ENCODE results near the gene NCKAP5.
A peak's percentile ranks its signal among the peaks of the same experiment; 100 is the strongest.

The NCKAP5 gene

DNA sequence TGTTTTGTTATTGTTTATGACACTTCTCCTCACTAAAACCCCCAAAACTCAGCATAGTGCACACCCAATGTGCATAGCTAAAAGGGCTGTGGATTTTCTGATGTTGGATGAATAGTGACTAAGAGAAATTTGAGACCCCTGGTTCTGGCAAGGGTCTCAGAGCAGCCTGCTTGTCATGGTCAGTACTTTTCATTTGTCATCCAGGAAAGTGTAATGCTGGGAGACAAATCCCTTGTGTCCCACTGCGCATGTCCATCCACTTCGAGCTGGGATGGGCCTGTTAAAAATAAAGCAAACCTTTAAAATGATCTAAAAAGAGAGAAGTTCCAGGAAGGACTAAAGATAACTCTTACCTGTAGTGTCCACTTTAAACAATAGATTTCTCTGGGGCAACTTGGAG is 851.3 kb downstream of the NCKAP5 start:
- Histone ChIP-seq H2AFZ (ENCODE audit: low read length) (no peak overlapping the region), H3K36me3 (ENCODE audit: insufficient read depth, low read length) (no peaks in the 10 kb centered on the region), H3K4me2 (ENCODE audit: low read length) (no peak overlapping the region), H3F3A (ENCODE audit: insufficient read depth, low read length) (no peaks in the 10 kb centered on the region), H3K27me3 (ENCODE audit: insufficient read depth, low read length) (no peaks in the 10 kb centered on the region), H4K20me1 (ENCODE audit: insufficient read depth, low read length) (no peaks in the 10 kb centered on the region), H3K4me1 (ENCODE audit: insufficient read depth, low read length, severe bottlenecking) (peaks cover 20% of the 10 kb centered on the region), H3K27ac (ENCODE audit: low read depth, low read length, poor library complexity, severe bottlenecking) (no peak overlapping the region), H3K9me3 (ENCODE audit: low read length) (no peaks in the 10 kb centered on the region), H3K9me2 (ENCODE audit: low read depth, low read length) (no peaks in the 10 kb centered on the region), H3K9ac (ENCODE audit: low read length) (no peak overlapping the region), H3K79me2 (ENCODE audit: insufficient read depth, low read length) (no peaks in the 10 kb centered on the region), H3K4me3 (ENCODE audit: low read depth, low read length, poor library complexity, severe bottlenecking) (no peak overlapping the region)
- TF ChIP-seq, protein P1, sequence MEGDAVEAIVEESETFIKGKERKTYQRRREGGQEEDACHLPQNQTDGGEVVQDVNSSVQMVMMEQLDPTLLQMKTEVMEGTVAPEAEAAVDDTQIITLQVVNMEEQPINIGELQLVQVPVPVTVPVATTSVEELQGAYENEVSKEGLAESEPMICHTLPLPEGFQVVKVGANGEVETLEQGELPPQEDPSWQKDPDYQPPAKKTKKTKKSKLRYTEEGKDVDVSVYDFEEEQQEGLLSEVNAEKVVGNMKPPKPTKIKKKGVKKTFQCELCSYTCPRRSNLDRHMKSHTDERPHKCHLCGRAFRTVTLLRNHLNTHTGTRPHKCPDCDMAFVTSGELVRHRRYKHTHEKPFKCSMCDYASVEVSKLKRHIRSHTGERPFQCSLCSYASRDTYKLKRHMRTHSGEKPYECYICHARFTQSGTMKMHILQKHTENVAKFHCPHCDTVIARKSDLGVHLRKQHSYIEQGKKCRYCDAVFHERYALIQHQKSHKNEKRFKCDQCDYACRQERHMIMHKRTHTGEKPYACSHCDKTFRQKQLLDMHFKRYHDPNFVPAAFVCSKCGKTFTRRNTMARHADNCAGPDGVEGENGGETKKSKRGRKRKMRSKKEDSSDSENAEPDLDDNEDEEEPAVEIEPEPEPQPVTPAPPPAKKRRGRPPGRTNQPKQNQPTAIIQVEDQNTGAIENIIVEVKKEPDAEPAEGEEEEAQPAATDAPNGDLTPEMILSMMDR (IDR thresholded peaks at IDR 0.05; ENCODE audit: low read length), result no peak
- no peak for TF ChIP-seq EZH2 (IDR thresholded peaks at IDR 0.05; ENCODE audit: borderline replicate concordance, low read length)

DNA sequence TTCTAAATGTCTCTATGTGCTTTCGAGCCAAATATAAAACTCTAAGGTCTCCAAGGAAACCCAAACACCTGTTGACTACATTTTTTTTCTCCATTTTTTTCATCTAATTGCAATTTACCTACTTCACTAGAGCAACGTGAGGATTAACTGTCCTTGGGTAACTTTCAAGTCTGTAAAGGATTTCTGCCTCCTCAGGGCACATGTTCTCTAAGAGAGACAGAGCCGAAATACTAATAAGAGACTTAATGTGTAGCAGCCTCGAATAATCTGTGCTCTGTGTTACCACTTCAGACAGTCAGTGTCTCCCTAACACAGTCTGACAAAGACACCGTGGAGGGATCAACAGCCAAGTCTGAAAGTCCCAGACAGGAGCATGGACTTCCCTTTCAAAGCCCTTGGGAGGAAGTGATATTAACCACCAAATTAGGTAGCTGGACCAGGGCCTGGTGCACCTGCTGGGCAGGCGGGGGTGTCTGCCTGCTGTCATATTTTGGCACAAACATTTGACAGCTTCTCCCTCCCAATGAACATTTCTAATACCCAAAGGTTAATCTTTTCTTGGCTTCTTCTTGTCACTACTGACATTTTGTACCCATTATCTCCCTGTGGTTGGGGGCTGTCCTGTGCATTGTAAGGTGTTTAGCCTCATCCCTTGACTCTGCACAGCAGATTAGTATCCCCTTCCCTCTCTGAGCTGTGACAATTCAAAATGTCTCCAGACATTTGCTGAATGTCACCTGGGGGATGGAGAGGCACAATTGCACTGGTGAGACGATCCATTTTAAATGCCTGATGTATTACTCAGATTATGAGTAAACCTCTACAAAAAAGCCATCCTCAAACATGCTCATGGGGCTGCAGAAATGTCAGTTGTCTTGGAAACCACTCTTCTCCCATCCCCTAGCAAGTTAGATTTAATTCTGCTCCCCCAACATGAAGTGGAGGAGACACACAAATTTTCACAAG is 852.6 kb downstream of the NCKAP5 start:
- TF ChIP-seq EZH2 (IDR thresholded peaks at IDR 0.05; ENCODE audit: borderline replicate concordance, low read length), result no peak
- TF ChIP-seq, protein P1 (IDR thresholded peaks at IDR 0.05; ENCODE audit: low read length), result no peak
- H3F3A ChIP-seq (ENCODE audit: insufficient read depth, low read length), result no peaks in the 10 kb centered on the region
- H3K4me1 ChIP-seq (ENCODE audit: insufficient read depth, low read length, severe bottlenecking), result peaks cover 20% of the 10 kb centered on the region
- H2AFZ ChIP-seq (ENCODE audit: low read length), result no peak overlapping the region
- H3K79me2 ChIP-seq (ENCODE audit: insufficient read depth, low read length), result no peaks in the 10 kb centered on the region
- peak overlapping the region; percentile 6; the same call in 1 of the 2 replicates for H3K4me2 ChIP-seq (ENCODE audit: low read length)
- H4K20me1 ChIP-seq (ENCODE audit: insufficient read depth, low read length), result no peaks in the 10 kb centered on the region
- no peaks in the 10 kb centered on the region for H3K27me3 ChIP-seq (ENCODE audit: insufficient read depth, low read length)
- H3K36me3 ChIP-seq (ENCODE audit: insufficient read depth, low read length), result no peaks in the 10 kb centered on the region
- no peak overlapping the region for H3K9ac ChIP-seq (ENCODE audit: low read length)
- no peak overlapping the region for H3K4me3 ChIP-seq (ENCODE audit: low read depth, low read length, poor library complexity, severe bottlenecking)
- no peaks in the 10 kb centered on the region for H3K9me2 ChIP-seq (ENCODE audit: low read depth, low read length)
- H3K27ac ChIP-seq (ENCODE audit: low read depth, low read length, poor library complexity, severe bottlenecking), result peak overlapping the region; percentile 47
- H3K9me3 ChIP-seq (ENCODE audit: low read length), result no peaks in the 10 kb centered on the region

DNA sequence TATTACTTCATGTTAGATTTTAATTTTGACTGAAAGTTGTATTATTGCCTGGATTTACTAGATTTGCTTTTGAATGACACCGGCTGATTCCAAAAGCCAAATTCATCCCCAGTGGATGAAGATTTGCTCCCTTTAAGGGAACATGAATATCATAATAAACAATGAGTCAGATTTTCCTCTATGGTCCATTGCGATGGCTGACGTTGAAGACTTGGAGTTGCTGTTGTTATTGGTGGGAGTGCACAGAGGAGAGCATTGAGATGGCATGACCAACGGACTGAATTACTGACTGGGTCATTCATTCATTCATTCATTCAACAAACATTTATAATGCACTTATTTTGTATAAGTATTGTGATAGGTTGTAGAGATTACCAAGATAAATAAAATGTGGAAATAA is 864.9 kb downstream of the NCKAP5 start:
- peaks cover 6% of the 10 kb centered on the region for H3K4me1 ChIP-seq (ENCODE audit: insufficient read depth, low read length, severe bottlenecking)
- no peaks in the 10 kb centered on the region for H3K9me2 ChIP-seq (ENCODE audit: low read depth, low read length)
- no peak overlapping the region for H2AFZ ChIP-seq (ENCODE audit: low read length)
- H3F3A ChIP-seq (ENCODE audit: insufficient read depth, low read length), result no peaks in the 10 kb centered on the region
- no peaks in the 10 kb centered on the region for H3K9me3 ChIP-seq (ENCODE audit: low read length)
- H3K9ac ChIP-seq (ENCODE audit: low read length), result no peak overlapping the region
- H3K4me2 ChIP-seq (ENCODE audit: low read length), result no peak overlapping the region
- no peak overlapping the region for H3K27ac ChIP-seq (ENCODE audit: low read depth, low read length, poor library complexity, severe bottlenecking)
- no peaks in the 10 kb centered on the region for H4K20me1 ChIP-seq (ENCODE audit: insufficient read depth, low read length)
- no peaks in the 10 kb centered on the region for H3K27me3 ChIP-seq (ENCODE audit: insufficient read depth, low read length)
- TF ChIP-seq, protein P1 (IDR thresholded peaks at IDR 0.05; ENCODE audit: low read length), result no peak
- TF ChIP-seq EZH2 (IDR thresholded peaks at IDR 0.05; ENCODE audit: borderline replicate concordance, low read length), result no peak
- no peak overlapping the region for H3K4me3 ChIP-seq (ENCODE audit: low read depth, low read length, poor library complexity, severe bottlenecking)
- H3K79me2 ChIP-seq (ENCODE audit: insufficient read depth, low read length), result no peaks in the 10 kb centered on the region
- H3K36me3 ChIP-seq (ENCODE audit: insufficient read depth, low read length), result no peaks in the 10 kb centered on the region
